HG02973 (cell line): ENCODE data around the gene BMPR1B.

Source experiments
- ATAC-seq: cut with Tn5 transposase; IDR thresholded peaks from one replicate; pipeline ENCODE4 v1.9.1; 2021; ENCODE audit warnings: moderate library complexity; ENCODE audit not compliant: unreplicated experiment

The BMPR1B gene

GRCh38 chr4:94762326-94762725 lies 4.6 kb downstream of the BMPR1B start:
- ATAC-seq, result no peak

DNA sequence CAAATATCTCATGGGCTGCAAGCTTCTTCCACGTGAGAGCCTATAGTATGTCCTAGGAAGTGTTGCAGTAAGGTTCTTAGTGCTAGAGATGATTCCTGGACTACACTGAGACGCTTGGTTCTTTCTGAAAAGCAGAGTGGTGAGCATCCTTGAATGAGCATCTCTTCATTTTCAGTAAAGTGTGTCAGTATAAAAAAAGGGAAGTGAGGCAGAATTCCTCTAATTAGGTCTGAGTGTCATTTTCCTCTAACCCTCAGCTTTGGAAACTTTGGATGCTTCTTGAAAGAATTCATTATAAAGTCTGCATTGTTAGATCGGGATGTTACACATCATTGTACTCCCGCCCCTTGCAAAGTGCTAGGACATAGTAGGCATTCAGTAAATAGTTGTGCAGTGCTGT lies 5.2 kb downstream of the BMPR1B start:
- ATAC-seq, result no peak

DNA sequence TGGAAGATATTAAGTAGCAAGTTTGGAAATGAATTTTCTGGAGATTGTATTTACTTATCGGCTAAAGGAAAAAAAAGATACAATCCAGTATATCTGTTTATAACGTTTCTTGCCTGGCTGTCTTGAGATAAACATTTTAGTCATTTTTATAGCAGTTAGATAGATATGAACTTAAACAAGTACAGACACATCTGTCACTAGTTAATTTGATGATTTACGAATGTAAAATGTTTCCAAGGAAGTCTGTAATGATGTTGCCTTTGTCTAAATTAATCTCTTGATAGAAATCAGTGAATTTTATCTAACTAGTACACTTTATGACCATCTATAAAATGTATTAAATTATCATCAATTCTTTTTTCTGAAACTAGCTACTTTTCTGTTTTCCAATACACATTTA lies 5.7 kb downstream of the BMPR1B start:
- no peak for ATAC-seq

DNA sequence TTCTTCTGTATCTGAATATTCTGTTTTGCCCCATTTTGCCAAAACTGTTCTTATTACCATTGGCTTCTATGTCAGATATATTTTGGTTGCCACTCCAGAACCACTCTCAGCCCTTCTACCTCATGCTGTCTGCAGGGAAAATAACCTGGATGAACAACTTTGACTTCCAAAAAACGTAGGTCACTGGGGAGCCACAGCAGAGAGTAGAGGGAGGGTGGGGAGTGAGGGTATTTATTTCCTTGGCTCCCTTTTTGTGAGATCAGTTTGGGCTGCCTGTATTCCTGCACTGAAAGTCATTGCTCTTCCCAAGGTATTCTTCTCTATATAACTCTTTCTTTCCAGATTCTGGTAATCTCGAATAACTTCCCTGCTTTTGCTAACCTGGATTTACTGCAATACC lies 6.3 kb downstream of the BMPR1B start:
- ATAC-seq, result no peak

- ATAC-seq, result no peak
Observed at GRCh38 chr4:94765174-94765573, 7.4 kb downstream of the BMPR1B start.

- ATAC-seq, result no peak
Observed at GRCh38 chr4:94765648-94766047, 7.9 kb downstream of the BMPR1B start.

DNA sequence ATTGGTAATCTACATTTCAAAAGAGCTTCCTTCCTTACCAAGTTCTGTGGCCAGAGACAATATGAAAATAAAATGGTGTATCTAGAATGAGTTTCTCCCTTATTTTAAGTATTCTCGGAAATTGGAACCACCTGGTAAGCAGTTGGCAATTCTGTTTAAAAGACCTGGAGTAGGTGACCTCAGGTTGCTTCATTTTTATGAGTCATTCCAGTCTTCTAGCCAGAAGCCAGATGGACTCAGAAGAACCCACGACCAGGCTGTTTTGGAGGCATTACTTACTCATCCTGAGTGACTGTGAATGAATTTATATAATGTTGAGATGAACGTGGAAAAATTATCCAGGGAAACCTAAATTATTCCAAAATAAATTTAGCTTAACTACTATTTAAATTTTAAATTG lies 9.1 kb downstream of the BMPR1B start:
- no peak for ATAC-seq

DNA sequence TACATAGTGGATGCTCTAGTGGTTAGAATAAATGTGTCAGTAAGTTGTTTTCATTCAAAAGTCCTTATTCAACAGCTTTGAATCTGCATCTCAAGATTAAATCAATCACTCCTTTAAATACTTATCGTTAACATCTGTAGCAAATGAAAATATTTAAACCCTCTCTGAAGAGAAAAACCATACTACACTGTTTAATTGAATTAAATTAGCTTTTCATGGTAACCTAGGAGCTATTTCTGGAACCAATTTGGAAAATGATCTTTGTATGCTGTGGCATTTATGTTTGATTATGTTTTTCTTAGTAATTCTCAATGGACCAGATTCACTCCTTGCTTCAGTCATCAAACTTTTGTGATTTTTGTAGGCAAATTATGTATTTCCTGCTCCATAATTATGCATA lies 9.7 kb downstream of the BMPR1B start:
- no peak for ATAC-seq

DNA sequence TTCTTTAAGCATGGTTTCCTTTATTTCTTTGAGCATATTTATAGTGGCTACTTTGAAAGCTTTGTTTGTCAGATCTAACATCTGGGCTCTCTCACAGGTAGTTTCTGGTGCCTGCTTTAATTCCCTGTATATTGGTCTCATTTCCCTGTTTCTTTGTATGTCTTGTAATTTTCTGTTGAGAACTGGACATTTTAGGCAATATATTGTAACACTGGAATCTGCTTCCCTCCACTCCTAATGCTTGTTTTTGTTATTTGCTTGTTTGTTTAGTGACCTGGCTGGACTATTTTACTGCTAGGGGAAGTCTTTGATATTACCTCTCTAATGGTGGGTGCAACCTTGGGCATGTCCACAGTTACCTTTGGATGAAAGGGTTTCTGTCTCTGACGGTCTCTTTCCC lies 25.0 kb downstream of the BMPR1B start:
- no peak for ATAC-seq

- ATAC-seq, result no peak
Observed at GRCh38 chr4:94791701-94792100, 33.9 kb downstream of the BMPR1B start.

DNA sequence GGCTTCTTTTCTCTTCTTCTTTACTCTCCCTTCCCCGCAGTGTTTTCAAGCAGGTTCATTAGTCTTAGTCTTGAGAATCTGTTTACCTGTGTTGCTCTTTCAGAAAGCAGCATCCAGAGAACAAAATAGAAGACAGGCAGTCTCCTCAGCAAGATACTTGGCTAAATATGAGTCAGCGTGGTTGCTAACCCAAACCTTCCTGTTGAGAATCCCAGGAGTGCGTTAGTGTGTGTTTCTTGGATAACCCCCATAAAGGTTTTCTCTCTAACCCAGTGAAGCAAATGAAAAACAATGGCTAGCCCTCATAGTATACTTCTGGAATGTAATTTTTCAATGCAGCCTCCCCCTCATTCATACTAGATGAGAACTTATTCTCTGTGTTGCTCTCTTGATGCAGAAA lies 41.1 kb downstream of the BMPR1B start:
- ATAC-seq, result no peak

DNA sequence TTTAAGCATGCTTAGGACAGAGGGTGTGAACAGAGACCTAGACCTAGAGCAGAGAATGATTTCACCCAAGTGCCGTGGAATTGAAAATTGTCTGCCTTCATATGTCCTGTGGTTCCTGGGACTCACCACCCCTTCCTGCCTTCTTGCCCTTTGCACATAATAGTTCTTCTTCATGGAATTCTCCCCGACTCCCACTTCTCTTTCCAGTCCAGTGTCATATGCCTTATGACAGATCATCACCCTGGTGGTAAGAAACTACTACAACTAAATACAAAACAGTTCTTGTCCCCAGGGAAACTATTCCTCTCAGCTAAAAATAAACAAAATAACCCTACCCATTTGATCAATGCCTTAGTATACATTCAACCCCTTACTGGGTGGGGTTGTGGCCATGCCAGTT lies 43.3 kb downstream of the BMPR1B start:
- no peak for ATAC-seq

DNA sequence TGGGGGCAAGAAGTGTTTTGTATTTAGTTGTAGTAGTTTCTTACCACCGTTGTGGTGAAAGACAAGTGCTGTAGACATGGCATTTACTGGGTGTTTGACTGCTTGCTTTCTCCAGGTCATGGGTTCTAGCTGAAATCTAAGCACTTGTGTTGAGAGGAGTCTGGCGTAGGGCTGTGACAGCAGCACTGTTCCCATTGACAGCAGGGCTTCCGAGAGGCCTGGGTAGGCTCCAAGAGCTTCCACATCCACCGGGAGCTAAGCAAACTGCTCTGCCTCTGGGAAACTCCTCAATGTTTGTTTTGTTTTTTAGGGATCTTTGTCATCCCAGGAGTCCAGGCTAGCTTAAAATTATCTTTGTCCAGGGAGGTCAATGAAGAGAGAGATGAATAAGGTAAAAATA lies 44.3 kb downstream of the BMPR1B start:
- ATAC-seq, result no peak

- ATAC-seq, result no peak
Observed at GRCh38 chr4:94803181-94803580, 45.4 kb downstream of the BMPR1B start.

DNA sequence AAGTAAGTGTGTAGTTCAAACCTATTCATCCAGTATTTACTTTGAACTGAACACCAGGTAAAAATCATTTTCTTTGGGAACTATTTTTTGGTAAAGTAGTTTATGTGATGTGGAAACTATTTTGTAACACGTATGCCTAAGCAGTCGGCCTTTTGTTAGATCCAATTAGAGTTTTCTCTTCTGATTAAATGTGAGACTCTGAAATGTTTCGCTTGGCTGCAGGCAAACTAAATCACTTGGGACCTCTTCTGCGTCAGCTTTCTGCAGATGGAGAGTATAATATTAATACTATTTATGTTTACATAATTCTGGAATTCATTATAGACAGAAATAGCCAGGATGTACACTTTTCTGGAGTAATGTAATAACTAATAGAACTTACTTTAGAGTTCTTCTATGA lies 46.9 kb downstream of the BMPR1B start:
- no peak for ATAC-seq

GRCh38 chr4:94806376-94806775 lies 48.6 kb downstream of the BMPR1B start:
- no peak for ATAC-seq

- no peak for ATAC-seq
Observed at GRCh38 chr4:94811643-94812042, 53.9 kb downstream of the BMPR1B start.

DNA sequence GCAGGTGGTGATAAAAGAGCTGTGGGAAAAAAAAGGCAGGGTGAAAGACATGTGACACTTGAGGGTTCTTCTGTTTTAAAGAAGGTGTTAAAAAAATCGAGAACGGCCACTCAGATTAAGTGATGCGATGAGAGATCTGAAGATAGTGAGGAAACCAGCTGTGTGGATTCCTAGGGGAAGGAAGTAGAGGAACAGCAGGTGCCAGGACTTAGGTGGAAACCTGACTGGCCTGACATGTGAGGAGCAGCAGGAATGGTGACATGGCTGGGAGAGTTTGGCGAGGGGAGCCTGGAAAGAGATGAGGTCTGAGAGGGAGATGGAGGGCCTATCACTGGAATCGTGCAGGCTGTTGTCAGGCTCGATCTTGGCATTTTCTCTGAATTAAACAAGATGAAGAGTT lies 55.5 kb downstream of the BMPR1B start:
- ATAC-seq, result no peak

- peak; percentile 83 for ATAC-seq
Observed at GRCh38 chr4:94814237-94814636, 56.5 kb downstream of the BMPR1B start.

GRCh38 chr4:94819371-94820168 lies 61.8 kb downstream of the BMPR1B start:
- ATAC-seq, result no peak

DNA sequence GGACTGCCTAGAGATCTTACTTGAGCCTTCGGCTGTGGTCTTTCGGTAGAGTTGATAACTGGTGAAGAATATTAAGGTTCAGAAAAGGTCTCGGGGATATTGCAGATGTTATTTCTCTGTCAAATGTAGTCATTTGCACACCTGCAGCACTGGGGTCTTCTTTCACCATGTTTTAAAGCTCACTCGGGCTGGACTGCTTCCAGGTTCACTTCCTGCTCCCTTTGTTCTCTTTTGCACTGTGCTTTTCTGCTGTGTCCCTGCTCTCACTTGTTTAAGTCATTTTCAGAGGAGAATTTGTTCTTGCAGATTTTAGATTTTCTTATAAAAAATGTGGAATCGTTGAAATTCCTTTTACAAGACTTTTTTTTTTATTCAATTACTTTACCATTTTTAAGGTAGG lies 68.5 kb downstream of the BMPR1B start:
- ATAC-seq, result no peak

DNA sequence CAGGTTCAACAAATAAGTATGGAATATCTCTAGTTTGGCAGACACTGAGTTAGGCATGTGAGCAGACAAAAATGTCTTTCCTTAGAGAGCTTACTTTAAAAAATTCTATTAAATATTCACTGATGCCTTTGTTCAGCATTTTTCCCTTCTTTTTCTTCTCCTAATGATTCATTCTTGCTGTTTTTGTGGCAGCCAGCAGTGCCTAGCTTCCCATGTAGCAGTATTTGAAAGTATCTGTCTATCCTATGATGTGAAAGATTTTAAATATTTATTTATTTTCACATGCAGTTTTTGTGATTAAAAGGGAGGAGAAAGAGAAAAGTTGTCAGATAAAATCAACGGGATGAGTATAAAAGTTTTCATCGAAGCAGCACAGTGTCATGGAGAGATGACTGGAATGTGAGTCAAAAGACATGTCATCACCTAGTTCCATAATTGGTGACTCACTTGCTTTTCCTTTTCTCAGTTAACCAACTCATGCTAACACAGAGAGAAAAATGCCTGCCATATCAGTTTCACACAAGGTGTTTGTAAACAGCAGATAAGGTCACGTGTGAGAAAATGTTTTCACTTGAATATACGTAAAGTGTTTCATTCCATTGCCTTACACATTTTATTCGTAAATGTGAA lies 69.8 kb downstream of the BMPR1B start:
- no peak for ATAC-seq

GRCh38 chr4:94828882-94829281 lies 71.1 kb downstream of the BMPR1B start:
- no peak for ATAC-seq
